T1000 (cell line): ENCODE results near the gene IL1R2.

Source experiments
- DNase-seq: peaks from one replicate; lab custom pipeline; 2025; ENCODE audit warnings: mixed read lengths; lab: John Stamatoyannopoulos, UW

Gene IL1R2, protein sequence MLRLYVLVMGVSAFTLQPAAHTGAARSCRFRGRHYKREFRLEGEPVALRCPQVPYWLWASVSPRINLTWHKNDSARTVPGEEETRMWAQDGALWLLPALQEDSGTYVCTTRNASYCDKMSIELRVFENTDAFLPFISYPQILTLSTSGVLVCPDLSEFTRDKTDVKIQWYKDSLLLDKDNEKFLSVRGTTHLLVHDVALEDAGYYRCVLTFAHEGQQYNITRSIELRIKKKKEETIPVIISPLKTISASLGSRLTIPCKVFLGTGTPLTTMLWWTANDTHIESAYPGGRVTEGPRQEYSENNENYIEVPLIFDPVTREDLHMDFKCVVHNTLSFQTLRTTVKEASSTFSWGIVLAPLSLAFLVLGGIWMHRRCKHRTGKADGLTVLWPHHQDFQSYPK

DNA sequence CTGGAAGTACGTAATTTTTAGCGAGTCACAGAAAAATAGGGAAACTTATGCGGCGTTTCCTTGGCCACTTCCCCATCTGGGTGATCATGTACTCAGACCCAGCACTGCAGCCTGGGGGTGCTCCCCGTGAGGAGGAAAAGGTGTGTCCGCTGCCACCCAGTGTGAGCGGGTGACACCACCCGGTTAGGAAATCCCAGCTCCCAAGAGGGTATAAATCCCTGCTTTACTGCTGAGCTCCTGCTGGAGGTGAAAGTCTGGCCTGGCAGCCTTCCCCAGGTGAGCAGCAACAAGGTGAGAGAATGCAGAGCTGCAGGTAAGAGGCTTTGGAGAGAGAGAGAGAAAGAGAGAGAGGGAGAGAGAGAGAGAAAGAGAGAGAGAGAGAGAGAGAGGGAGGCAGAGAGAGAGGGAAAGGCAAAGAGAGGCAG is at the start of gene IL1R2:
IL1R2 (plus strand) TSS at position 240 of the 425 bp plus-strand sequence. CDS start 16,616 bp downstream, outside the sequence.
- no peak for DNase-seq

DNA sequence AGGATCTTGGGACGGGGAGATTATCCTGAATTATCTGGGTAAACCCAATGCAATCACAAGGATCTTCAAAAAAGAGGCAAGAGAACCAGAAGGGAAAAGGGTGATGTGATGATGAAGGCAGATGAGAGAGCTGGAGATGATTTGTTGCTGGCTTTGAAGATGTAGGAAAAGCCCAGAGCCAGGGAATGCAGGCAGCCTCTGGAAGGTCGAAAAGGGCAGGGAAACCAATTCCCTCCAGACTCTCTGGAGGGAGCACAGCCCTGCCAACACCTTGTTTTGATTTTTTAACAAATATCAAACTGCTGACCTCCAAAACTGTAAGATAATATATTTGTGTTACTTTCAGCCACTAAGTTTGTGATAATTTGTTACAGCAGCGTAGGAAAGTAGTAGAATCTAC is 48.9 kb upstream of the IL1R2 start:
- no peak for DNase-seq

DNA sequence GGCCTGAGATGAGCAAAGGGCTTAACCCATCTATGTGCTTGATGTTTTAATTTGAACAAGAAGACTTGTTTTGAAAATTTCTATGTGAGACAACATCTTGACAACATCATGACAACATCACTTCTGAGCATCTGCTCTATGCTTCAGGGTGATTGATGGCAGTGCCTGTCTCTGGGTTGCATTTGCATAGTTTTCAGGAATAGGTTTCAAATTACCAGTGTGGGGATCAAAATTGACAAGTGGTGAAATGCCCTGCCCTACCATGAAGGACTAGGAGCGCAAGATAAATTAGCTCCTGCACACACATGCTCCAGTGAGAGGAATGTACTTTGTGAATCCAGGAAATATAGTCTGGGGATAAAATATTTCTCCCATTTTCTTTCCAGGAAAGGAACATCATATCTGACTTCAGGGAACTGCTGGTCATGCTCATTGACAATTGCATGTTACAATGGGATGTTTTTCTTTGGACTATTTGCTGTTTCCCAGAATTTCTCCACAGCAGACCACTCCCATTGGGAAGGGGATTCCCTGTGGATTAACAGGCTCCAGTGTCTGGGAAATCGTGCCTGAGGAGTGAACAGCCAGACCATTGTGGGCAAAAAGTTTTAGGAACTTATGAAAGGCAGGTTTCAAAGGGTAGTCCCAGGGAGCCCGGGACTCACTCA is 45.3 kb upstream of the IL1R2 start:
- DNase-seq: no peak

DNA sequence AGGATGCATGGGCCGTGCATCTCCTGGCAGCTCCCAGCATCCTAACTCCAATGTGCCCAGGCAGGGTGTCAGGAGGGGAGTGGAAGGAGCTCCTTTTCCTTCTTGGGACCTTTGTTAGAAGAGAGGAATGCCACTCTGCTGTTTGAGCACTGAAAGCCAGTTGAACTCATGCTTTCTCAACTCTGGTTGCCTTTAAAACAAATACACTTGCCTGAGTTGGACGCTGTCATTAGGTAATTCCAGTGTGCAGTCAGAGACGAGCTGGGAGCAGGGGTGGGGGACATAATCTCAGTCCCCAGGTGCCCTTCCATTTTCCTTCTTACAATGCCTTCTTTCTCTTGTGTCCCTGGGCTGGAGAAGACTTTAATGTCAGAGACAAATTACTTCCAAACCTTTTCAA is 44.4 kb upstream of the IL1R2 start:
- no peak for DNase-seq

DNA sequence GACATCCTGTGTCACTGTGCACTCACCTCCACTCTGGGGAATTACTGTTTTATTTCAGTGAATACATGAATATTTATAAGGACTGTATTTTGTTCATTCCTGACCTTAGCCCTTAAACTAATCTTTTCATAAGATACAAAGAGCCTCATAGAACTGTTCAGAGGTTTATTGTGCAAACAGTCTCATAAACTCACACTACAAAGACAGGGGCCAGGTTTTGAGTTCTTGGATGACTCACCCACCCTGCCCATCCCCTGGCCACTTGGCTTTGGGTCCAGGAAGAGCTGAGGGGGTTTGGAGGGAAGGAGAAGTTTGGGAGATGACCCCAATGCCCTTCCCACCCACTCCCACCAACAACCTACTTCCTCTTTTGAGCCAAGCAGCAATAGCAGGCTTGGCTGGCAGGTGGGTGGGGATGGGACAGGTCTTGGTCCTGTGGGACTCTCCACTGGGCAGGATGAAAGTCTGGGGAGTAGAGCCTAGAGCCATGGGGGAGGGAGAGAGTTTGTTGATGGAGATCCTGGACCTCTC is 43.1 kb upstream of the IL1R2 start:
- DNase-seq: no peak

DNA sequence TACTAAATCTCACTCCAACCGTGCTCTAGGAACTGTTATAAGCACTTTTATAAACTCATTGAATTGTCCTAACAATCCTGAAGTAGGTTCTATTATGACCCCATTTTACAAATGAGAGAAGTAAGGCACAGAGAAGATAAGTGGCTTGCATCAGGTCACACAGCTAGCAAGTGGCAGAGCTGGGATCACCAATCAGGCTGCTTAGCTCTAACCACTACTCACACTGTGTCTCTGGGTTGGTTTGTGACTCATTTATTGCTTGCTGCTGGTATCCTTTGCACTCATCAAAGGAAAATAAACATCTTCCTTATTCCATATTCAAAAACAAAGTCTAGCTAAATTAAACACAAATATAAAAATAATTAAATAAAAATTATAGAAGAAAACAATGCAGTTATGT is 42.5 kb upstream of the IL1R2 start:
- no peak for DNase-seq

DNA sequence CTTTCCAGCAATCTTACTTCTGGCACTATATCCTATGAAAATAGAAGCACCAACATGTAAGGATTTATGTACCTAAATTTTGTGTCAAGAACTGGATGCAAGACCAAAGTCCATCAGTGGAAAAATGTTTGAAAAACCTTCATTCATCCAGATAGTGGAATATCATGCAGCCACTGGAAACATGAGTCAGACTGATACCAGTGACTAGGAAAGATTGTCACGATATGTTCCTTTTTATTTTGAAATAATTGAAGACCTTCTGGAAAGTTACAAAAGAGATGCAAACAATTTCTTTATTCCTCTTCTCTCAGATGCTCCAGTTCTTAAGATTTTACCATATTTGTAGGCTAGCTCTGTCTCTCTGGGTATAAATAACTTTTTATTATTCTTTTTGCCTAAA is 40.5 kb upstream of the IL1R2 start:
- DNase-seq: no peak

DNA sequence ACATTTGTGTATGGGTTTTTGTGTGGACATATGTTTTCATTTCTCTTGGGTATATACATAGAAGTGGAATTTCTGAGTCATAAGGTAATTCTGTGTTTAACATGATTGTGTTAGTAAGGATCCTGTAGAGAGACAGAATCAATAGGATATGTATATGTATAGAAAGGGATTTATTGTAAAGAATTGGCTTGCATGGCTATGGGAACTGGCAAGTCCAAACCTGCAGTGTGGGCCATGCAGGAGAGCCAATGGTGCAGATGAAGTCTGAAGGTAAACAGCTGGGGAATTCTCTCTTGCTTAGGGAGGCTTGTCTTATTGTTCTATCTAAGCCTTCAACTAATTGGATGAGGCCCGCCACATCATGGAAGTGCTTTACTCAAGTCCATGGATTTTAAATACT is 39.2 kb upstream of the IL1R2 start:
- DNase-seq: no peak

DNA sequence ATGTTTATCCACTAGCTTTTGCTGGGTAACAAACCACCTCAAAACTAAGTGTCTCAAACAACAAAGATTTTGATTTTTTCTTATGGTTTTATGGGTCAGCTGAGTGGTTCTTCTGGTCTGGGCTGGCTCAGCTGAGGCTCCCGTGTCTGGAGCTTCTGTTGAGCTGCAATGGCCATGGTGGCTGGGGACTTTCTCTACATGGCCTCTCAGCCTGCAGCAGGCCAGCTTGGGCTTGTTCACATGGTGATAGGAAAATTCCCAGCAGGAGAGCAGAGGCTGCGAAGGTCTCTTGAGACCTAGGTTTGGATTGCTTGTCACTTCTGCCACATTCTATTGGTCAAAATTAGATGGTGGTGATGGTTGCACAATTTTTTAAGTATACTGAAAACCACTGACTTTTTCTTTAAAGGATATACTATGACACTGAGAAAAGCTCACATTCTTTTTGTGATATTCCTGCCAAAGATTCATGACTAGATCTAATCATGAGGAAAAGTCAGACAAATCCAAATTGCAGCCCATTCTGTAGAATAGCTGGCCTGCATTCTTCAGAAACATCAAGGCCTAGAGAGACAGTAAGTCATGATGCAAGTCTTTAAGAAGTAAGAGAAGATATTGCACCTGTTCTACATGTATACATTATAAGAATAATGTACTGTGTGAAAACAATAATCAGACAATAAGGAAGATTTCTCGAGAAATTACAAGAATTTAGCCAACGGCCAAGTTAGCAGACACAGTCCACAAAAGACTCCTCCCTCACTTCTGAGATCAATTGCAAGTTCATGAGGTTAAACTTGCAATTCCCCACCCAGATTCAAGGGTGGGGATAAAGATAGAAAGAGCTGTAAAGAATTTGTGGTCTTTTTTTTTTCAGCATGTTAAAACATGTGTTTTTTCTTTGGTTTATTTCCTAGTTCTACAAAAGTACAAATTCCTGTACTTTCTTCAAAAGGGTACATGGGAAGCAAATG is 35.0 kb upstream of the IL1R2 start:
- DNase-seq: no peak

DNA sequence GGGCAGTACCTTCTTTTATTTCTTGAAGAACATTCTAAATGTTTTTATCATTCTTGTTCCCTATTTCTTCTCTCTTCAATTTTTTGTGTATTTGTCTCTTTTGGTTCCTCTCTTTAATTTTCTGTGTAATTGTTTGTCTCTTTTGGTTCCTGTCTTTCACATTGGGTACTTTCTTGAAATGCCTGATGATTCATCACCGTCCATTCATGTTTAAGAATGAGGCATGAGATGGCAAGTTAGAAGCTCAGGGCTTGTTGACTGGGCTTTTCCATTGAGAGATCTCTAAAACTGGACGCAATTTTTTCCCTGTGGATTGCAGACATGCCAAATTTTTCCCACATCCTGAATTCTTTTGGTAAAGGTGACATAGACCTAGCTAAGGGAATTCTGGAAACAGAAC is 33.7 kb upstream of the IL1R2 start:
- DNase-seq: no peak

DNA sequence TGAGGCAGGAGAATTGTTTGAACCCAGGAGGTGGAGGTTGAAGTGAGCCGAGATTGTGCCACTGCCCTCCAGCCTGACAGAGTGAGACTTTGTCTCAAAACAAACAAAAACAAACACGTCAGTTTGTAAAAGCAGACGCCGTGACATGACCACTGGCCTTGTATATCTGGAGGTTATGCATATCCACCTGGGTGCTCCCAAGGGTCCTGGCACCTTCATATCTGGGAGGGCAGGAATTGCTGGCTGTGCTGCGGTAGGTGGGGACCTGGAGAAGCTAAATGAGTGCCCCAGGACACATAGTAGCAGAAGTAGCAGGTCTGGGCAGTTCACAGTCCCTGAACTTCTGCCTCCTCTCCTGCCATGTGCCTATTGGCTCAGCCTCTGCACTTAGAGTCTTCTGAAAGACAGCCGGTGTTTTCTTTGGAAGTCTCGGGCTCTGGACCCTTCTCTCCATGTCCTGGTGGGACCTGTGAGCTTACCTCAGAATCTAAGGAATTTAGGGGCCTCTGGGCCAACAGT is 30.9 kb upstream of the IL1R2 start:
- no peak for DNase-seq

DNA sequence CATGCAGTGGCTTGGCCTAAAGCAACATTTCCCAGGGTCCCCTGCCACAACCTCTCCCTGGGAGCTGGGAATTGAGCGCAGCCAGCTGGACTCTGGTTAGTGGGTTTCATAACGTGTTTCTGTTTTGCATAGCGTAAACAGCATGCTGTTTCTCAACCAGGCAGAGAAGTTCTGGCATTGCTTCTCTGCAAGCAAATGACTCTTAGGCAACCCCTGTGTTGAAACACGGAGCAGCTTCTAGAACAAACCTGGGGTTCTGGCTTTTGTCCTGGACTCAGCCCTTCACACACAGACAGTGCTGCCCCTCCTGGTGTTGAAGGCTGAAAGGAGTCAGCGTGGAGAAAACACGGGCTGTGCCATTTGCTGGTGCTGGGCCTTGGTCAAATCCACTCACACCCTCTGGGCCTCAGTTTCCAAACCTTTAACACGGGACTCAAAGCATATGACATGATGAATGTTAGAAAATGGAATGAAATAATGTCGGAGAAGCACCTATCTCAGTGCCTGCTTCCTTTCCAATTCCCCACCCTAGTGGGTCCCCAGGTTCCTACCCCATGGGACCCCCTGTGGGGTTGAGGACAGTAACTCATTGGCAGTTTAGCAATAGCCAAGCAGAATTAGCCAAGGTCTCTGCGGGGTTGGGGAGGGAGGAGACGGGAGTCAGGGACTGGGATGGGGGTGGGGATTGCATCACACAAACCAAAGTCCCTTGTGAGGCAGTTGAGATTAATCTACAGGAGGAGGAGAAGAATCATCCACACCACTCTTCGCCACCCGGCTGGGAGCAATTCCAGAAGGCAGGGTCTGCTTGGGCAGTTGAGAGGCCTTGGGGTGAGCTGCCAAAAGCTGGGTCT is 30.2 kb upstream of the IL1R2 start:
- DNase-seq: no peak

DNA sequence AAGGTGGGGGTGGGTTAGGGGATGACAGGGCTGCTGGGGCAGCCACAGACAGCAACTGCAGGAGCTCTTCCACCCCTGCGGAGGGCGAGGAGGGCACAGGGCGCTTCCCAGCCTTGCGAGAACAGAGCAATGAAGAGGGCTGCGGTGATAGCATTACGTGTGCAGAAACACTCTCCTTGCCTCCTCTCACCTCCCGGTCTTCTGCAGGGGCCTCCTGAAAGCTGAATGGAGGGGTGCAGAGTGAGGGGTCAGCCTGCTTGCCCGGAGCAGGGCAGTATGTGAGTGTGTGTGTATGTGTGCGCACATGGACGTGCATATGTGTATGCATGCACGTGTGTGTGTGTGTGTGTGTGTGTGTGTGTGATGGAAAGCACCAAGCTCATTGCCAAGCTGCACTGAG is 29.5 kb upstream of the IL1R2 start:
- no peak for DNase-seq

DNA sequence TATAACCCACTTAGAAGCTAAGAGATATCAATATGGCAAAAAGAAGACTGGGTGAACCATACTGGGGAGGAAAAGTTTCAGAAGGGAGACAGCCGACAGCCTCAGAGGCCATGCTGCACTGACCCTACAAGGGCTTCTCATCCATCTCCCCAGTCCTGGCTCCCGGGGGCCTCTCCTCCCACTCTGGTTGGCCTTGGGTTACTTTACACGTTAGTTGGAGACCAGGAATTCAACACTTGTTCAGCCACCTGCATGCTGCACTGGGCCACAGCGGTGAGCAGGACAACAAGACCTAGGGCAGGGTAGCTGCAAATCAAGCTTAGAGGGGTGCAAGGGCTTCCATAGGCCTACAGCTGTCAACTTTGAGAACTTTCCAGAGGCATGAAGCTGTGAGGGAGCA is 28.6 kb upstream of the IL1R2 start:
- DNase-seq: no peak

DNA sequence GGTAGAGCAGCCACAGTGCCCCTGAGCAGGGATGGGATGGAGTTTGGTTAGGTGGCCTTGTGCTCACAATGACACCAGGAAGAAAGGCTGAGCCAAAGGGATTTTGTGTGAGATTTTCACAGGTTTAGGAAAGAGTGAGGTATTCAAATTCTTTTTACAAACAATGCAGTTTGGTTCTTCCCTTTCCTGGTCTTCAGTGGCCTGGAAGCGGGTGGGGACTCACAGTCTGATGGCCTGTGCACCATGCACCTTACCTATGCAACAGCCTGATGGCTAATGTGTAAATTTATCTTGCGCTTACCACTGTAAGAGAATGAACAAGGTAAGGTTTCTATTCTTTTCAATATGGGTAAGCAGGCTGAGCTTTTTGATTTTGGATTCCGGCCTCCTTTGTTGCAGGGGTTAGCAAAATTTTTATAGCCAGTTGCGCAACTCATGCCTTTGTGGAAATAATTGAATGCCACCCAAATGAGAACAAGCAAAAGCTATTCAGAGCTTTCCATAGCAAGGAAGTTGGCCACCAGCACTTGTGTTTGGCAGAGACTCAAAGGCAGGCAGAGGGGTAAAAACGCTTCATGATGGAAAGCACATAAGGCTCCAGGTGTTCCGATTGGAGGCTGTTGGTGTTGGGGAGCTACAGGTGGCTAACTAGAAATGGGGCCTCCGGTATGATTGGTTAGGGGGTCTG is 23.8 kb upstream of the IL1R2 start:
- DNase-seq: no peak

DNA sequence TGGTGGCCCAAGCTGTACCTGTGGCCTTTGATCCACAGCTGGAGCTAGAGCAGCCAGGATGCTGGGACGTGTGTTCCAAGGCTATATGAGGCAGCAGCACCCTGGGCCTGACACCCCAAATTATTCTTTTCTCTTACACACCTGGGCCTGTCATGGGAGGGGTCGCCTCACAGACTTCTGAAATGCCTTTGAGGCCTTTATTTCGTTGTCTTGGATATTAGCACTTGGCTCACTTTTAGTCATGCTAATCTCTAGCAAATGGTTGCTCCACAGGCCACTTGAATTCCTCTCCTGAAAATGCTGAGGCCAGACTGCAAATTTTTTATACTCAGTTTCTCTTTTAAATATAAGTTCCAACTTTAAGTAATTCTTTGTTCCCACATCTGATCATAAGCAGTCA is 22.0 kb upstream of the IL1R2 start:
- no peak for DNase-seq

DNA sequence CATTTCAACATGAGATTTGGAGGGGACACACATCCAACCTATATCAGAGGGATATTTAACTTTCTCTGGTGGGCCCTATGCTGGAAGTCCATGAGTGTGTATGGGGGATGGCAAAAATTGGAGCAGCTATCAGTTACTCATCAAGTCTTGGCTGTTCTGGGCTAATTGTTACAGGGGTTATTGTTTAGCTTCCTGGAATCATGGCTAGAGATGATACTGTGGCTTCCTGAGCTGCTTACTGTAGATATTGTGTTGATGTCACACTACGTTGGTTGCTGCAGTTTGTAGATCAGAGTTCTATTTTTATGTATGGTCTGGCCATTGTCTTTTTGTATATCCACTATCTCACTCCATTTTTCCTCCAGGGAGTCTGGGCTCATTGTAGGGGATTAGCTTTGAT is 20.9 kb upstream of the IL1R2 start:
- DNase-seq: no peak

DNA sequence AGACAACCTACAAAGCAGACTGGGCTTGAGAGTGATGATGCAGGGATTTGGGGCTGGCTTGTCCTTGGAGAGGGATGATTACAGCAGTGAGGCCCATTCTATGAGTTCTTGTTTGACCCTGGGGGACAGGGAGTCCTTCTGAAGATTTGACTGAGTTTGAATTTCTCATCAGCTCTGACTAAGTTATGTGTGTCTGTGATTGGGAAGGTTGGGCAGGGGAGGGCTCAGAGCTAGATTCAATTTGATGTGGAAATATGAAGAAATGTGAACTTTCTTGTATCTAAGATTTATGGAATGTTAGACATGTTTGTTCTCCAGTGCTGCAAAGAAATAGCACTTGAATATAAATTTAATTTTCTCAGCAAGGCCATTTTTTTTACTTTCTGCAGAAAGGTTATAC is 19.9 kb upstream of the IL1R2 start:
- no peak for DNase-seq

DNA sequence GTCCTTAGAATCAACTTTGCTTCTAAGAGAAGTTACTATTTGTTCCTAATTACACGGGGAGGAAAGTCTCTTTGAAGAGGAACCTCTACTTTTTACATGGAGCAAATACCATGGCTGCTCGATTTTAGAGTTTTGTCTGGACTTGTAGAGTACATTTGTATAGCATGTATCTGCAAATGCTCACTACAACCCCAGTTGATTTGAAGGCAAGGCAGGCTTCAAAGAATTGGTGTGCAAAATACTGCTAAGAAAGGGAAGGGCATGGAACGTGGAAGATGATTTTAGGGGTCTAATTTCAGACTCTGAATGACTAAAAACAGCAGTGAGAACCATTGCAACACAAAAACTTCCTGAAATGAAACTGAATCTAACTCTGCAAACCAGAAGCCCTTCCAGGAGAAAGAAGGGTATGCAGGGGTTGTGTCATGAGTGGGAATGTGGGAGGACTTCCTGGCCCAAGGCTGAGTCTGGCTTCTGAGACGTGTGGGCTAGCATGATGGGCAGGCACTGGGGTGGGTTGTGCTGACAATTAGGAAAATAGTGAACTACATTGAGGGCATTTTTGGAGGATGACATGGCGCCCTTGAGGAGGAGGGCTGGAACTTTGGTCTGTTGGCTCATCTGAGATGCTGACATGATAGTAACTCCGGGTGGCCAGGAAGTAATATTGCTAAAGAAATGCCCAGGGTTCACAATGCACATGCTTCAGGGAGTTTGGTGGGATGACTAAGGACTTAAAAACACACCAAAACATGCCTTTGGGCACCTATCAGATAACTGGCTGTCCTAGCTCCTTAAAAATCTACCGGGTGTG is 18.9 kb upstream of the IL1R2 start:
- DNase-seq: peak; percentile 65

DNA sequence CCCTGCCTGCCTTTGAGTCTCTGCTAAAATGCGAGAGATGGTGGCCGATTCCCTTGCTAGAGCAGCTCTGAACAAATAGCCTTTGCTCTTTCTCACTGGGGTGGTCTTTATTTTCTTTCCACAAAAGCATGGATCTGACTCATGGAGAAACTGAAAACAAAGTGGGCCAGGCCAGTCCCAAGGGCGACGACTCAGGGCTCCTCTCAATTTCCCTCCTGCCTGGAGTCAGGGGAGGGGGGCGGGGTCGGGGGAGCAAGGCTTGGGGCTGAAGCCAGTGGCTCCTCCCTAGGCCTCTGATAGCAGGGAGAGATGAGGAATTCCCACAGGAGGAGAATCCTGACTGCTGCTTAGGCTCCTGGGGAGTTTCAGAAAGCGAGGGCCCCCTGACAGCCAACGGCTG is 17.1 kb upstream of the IL1R2 start:
- DNase-seq: peak; percentile 26
